Fibroblast of gingiva (primary cell): ENCODE measurements around the gene SMURF2.
"Not testable (repeated sequence)": the region's sequence is repeated elsewhere in the genome, so short reads cannot be mapped to it uniquely, and the experiment has no call there.

Experiments used
- DNase-seq: peaks from one replicate; pipeline ENCODE4 v3.0.0-alpha.2; 2011; ENCODE audit warnings: low read depth

Gene SMURF2

GRCh38 chr17:64661976-64662773 is at the start of gene SMURF2:
TSS of gene SMURF2 (minus strand) at chr17:64662307. CDS start at chr17:64661880, 427 bp downstream.
- DNase-seq = peak; percentile 61

GRCh38 chr17:64709481-64709880 is 47.4 kb upstream of the SMURF2 start:
- no peak for DNase-seq

GRCh38 chr17:64707050-64707591 is 45.0 kb upstream of the SMURF2 start:
- DNase-seq = peak; percentile 93

- no peak for DNase-seq
Observed at GRCh38 chr17:64706224-64707049, 44.3 kb upstream of the SMURF2 start.

DNA sequence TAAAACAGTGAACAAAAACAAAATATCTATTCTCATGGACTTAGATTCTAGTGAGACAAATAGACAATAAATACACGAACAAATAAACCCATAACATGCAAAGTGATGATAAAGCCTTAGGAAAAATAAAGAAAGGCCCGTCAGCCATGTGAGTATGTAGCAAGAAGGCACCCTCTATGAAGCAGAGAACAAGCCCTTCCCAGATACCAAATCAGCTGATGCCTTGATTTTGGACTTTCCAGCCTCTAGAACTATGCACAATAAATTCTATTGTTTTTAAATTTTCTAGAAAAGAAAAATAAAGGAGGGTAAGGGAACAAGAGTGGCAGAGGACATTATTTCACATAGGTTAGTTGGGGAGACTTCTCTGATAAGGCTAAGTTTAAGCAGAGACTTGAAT is 40.7 kb upstream of the SMURF2 start:
- no peak for DNase-seq

DNA sequence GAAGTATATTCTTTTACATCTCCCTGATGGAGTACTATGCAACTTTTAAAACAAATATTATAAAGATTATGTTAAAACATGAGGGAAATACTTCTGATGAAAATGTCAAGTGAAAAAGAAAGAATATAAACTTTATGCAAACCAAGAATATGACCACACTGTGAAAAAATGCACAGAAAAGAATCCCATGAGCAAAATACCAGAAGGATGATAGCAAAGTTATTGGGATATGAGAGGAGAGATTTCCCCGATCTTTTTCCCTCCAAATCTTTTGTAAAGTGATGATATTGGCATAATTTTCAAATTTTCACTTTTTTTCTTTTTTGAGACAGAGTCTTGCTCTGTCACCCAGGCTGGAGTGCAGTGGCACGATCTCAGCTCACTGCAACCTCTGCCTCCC is 36.6 kb upstream of the SMURF2 start:
- no peak for DNase-seq

GRCh38 chr17:64694207-64694606 is 32.1 kb upstream of the SMURF2 start:
- DNase-seq = peak; percentile 68

DNA sequence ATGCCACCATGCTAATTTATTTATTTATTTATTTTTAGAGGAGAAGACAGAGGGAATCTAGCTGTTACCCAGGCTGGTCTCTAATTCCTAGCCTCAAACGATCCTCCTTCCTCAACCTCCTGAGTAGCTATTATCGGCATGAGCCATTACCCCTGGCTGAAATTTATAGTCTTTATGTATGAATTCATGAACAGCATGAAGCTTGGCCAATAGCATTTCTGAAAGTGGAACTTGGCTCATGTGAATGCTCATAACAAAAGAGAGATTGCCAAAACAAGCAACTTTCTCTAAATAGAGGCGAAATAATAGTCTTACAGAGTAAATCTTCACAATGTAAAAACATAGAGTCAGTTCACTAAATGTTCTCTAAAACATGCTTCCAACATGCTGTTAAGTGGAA is 30.1 kb upstream of the SMURF2 start:
- DNase-seq = peak; percentile 50

GRCh38 chr17:64689106-64689505 is 27.0 kb upstream of the SMURF2 start:
- DNase-seq = no peak

DNA sequence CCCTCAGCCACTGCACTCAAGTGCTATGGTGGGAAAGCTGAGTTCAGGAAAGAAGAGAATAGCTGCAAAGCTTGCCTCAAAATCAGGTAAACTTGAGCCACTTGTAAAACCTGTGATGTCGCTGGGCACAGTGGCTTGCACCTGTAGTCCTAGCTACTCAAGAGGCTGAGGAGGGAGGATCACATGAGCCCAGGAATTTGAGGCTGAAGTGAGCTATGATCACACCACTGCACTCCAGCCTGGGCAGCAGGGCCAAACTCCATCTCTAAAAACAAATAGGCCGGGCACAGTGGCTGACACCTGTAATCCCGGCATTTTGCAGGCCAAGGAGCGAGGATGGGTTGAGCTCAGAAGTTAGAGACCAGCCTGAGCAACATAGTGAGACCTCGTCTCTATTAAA is 26.4 kb upstream of the SMURF2 start:
- DNase-seq = no peak

DNA sequence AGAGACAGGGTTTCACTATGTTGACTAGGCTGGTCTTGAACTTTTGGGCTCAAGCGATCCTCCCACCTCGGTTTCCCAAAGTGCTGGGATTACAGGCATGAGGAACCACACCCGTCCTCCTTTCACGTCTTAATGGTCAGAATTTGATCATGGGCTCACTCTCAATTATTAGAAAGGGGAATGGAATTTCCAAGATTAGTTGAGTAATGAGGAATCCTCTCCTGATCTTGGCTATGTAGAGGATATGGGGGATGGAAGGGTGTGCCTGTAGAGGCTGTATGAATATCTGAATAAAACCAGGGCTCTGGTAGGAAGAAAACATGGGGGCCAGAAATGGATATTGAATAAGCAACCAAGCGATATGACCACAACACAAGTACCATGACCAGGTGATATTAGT is 25.9 kb upstream of the SMURF2 start:
- DNase-seq = no peak

DNA sequence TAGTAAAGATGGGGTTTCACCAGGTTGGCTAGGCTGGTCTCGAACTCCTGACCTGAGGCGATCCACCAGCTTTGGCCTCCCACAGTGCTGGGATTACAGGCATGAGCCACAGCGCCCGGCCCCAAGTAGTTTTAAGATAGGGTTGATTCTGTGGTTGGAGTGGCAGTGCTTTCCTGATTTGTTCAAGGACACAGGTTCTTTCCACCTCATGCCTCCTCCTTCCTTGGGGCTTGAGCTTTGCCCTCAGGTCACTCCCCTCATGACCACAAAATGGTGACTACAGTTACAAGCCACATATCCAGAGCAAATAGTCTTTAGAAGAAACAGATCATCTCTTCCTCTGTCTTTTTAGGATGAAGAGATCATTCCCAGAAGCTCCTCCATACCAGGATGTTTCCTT is 25.3 kb upstream of the SMURF2 start:
- DNase-seq = no peak

- no peak for DNase-seq
Observed at GRCh38 chr17:64686705-64687104, 24.6 kb upstream of the SMURF2 start.

GRCh38 chr17:64685705-64686104 is 23.6 kb upstream of the SMURF2 start:
- no peak for DNase-seq

- DNase-seq = no peak
Observed at GRCh38 chr17:64683796-64684195, 21.7 kb upstream of the SMURF2 start.

- DNase-seq = peak; percentile 47
Observed at GRCh38 chr17:64682261-64683181, 20.4 kb upstream of the SMURF2 start.

DNA sequence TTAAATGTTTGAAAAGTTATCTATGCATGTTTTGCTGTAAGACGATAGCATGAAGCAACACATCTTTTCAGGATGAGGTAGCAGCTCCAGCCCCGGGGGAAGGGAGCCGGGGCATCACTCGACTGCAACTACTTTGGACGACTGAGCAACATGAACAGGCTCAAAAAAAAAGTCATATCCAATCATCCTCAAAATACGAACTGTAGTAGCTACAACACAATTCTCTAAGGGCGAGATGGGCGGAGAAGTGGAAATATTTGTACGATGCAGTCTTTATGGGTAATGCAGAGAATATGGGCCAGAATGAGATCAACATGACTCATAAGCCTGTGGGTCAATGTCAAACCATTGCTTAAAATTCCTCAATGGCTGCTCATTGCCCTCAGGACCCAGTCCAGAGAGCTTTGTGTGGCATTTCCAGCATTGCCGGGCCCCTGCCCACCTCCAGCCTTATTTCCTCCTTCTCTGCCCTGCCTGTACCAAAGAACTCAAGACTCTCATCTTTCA is 17.7 kb upstream of the SMURF2 start:
- peak; percentile 99 for DNase-seq

DNA sequence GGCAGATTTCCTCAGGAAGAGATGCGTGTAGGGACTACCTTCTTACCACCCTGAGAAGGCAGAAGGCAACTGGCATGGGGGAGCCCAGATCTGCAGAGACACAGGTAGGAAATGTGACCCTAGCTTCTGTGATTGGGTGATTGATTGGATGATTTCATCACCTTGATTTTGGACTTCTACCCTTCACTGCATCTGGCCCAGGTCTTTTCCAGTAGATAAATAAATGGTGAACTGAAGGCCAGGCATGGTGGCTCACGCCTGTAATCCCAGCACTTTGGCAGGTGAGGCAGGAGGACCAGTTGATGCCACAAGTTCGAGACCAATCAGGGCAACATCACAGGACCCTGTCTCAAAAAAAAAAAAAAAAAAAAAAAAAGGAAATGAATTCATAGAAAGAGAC is 14.7 kb upstream of the SMURF2 start:
- no peak for DNase-seq

- DNase-seq = not testable (repeated sequence)
Observed at GRCh38 chr17:64670843-64671590, 8.9 kb upstream of the SMURF2 start.

DNA sequence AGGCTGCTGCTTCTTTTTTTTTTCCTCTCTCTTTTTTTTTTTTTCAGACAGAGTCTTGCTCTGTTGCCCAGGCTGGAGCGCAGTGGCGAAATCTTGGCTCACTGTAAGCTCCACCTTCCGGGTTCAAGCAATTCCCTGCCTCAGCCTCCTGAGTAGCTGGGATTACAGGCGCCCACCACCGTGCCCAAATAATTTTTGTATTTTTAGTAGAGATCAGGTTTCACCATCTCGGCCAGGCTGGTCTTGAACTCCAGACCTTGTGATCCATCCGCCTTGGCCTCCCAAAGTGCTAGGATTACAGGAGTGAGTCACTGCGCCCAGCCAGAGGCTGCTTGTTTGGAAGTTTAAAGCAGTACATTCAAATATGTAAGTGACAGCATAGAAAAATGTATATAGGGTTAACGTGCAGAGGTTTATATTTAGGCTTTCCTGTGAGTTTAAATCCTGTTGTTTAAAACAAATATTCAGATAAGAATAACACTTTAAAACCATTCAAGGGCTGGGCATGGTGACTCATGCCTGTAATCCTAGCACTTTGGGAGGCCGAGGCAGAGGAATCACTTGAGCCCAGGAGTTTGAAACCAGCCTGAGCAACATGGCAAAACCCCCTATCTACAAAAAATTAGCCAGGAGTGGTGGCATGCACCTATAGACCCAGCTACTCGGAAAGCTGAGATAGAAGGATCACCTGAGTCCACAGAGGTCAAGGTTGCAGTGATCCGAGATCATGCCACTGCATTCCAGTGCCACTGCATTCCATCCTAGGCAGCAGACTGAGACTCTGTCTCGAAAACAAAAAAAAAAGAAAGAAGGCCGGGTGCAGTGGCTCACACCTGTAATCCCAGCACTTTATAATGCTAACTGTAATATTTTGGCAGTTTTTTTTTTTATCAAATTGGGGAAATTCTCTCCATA is 6.0 kb upstream of the SMURF2 start:
- DNase-seq = peak; percentile 56
